Fibroblast of villous mesenchyme (primary cell): Measurements from ENCODE around the gene MAD1L1. TPM values are rescaled to one million over a fixed set of nuclear protein-coding genes. Genes with fewer than 3 reads are reported as not detected.
"Not testable (repeated sequence)": the region's sequence is repeated elsewhere in the genome, so short reads cannot be mapped to it uniquely, and the experiment has no call there.

Experiments used
- DNase-seq: peaks from one replicate; pipeline ENCODE4 v3.0.0-alpha.2; 2010; ENCODE audit warnings: low read depth
- H3K4me3 ChIP-seq: 2 replicates; pipeline ENCODE4 v1.5.1; 2011; ENCODE audit warnings: low read depth, mild to moderate bottlenecking, low read length
- total RNA-seq: library from RNA; depleted of rRNA; stranded (reverse); fragments of >200 nt; gene quantifications from 2 replicates; pipeline ENCODE4 v1.2.3, GENCODE V29; 2012
- TF ChIP-seq, protein P1 (sequence below): IDR thresholded peaks from 2 replicates; pipeline ENCODE4 v1.5.1; 2012; ENCODE audit warnings: low read depth, mild to moderate bottlenecking, low read length; ENCODE audit not compliant: insufficient read depth

MAD1L1 gene
- total RNA-seq, 1 donor = 43.6 TPM

DNA sequence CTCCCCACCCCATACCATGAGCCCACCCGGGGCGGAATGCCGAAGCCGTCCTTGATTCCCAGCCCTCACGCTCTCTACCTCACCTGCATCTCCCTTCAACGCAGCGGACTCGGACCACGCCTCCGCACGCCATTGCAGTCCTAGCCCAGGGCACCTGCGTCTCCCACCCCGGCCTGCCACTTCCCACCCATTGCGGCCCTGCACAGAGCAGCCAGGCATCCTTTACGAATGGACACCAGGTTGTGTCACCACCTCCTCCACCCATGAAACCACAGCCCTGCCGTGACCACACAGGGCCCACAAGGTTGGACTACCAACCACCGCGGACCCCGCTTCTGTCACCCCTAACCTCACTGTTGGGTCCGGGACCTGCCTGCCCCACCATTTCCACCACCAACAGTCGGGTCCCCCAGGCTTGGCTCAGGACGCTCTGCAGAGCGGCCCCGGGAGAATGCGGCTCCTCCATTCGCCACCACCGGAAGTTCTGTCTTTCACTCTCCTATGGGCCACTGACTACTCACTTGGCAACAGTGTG, 232.5 kb downstream of the MAD1L1 start:
- H3K4me3 ChIP-seq = no peak overlapping the region
- TF ChIP-seq, protein P1, sequence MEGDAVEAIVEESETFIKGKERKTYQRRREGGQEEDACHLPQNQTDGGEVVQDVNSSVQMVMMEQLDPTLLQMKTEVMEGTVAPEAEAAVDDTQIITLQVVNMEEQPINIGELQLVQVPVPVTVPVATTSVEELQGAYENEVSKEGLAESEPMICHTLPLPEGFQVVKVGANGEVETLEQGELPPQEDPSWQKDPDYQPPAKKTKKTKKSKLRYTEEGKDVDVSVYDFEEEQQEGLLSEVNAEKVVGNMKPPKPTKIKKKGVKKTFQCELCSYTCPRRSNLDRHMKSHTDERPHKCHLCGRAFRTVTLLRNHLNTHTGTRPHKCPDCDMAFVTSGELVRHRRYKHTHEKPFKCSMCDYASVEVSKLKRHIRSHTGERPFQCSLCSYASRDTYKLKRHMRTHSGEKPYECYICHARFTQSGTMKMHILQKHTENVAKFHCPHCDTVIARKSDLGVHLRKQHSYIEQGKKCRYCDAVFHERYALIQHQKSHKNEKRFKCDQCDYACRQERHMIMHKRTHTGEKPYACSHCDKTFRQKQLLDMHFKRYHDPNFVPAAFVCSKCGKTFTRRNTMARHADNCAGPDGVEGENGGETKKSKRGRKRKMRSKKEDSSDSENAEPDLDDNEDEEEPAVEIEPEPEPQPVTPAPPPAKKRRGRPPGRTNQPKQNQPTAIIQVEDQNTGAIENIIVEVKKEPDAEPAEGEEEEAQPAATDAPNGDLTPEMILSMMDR = no peak
- DNase-seq = no peak

DNA sequence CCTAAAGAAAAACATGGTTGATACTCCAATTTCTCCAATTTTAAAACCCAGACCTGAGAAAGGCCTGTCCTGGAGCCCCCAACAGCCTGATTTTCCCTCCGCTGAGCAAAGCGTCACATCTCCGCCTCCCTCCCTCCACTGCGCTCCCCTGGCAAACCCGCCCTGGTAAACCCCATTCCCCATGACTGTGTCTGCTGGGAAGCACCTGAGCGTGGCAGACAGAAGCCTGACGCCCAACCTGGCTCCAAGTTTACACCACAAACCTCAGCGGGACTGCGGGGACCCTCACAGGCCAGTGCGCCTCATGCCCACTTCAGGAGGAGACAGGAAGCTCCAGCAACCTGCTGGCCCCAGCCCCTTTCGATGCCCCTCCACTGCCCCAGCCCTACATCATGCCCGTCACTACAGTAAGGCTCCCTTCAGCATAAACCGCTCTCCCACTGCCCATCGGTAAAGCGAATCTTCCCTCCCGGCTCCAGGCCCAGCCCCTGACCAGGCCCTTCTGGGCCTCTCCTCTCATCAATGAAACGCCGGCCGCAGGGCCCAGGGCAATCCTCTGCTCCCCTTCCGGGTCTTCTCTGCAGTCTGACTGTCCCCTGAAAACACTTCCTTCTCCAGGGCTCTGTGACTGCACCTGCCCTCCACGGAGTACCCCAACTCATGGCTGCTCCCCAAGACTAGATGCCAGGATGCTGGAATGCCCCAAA, 233.3 kb downstream of the MAD1L1 start:
- DNase-seq = no peak
- TF ChIP-seq, protein P1 = no peak
- no peak overlapping the region for H3K4me3 ChIP-seq

DNA sequence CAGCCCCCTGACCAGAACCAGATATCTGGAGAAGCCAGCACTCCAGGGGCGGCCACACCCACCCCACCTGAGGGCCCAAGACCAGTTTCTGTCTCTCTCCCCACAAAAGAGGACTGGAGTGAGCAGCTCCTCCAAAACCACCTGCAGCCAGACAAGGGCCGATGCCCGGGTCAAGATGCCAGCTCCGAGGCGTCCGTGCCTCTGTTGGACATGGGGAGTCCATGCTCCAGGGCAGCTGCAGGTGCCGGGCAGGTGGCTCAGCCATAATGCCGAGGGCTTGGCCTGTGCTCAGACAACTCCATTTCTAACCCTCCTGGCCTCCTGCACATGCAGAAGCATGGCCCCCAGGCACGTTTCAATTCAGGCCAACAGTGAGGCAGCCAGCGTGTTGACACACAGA, 234.6 kb downstream of the MAD1L1 start:
- H3K4me3 ChIP-seq = no peak overlapping the region
- TF ChIP-seq, protein P1 = no peak
- no peak for DNase-seq

DNA sequence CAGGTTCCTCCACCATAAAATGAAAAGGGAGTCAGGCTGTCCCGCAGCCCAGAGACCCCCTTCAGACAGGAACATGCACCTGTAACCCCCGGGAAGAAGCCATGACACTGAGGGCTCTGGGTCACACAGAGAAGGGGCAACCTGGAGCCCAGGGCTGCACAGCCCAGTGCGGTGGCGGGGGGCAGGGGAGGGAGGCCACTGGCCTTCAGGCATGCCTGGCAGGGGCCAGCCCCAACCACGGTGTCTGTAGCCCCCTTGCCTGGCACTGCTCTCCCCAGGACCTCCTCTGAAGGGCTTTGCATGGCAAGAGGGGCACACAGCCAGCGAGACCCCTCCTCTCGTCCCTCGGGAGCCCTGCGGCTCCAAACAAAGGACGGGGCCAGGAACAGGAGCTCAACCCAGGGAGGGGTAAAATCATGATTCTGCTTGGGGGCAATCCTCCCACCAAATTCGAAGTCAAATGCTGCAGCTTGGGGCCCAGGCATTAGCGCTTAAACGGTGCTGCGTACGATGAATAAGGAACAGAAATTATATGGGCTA, 235.1 kb downstream of the MAD1L1 start:
- no peak overlapping the region for H3K4me3 ChIP-seq
- TF ChIP-seq, protein P1 = no peak
- no peak for DNase-seq

DNA sequence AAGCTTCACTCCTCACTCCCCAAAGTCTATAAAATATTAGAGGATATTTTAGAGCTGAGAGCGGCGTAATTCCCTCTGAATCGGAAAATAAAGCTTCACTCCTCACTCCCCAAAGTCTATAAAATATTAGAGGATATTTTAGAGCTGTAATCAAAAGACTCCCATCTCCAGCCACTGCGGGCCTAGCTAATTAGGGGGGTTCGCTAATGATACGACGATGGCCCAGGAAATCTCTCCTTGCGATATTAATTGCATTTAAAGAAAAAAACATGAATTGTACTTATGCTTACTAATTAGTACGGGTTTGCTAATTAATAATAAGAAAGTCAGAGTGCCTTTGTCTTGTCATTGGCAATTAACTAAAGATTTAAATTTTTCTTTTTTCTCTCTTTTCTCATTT, 235.9 kb downstream of the MAD1L1 start:
- TF ChIP-seq, protein P1 = no peak
- H3K4me3 ChIP-seq = no peak overlapping the region

DNA sequence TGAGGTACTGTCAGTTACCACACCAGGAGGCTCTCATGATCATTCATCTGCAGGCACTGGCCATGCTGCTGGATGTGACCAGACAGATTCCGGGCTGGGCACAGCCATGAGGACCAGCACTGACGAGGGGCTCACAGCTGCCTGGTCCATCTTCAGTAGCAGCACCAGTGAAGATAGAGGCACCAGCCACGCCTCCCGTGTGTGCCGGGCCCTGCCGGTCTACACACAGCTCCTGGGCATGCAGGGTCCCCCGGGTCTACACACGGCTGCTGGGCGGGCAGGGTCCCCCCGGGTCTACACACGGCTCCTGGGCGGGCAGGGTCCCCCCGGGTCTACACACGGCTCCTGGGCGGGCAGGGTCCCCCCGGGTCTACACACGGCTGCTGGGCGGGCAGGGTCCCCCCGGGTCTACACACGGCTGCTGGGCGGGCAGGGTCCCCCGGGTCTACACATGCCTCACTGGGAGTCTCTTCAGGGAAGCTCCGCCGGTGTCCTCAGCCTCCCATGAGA, 236.8 kb downstream of the MAD1L1 start:
- H3K4me3 ChIP-seq, DNase-seq: not testable (repeated sequence)

More for the DNA sequence above, 235.9 kb downstream of the MAD1L1 start:
- no peak for DNase-seq

DNA sequence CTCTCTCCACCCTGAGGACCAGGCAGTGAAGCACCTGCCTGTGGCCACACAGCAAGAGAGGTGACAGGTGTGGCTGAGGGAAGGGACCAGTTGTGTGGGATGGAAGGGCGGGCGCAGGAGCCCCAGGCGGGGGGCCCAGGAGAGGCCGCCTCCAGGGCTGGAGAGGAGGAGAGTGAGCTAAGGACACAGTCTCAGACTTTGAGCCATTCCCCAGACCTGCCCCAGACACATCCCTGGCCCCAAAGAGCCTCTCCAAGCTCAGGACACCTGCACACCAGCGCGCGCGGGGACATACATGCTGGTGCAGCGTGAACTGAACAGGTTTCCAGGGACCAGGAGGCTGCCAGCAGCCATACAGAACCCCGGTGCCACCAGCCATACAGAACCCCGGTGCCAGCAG, 237.3 kb downstream of the MAD1L1 start:
- TF ChIP-seq, protein P1 = no peak
- DNase-seq = no peak
- no peak overlapping the region for H3K4me3 ChIP-seq
